22Rv1 (cell line): ENCODE data around the gene AHRR.

ENCODE experiments used
- H3K27ac ChIP-seq: fragments of 450-650 bp; 2 replicates; pipeline ENCODE4 v1.5.1; 2017
- ZFX ChIP-seq: fragments of 450-650 bp; IDR thresholded peaks from 2 replicates; pipeline ENCODE4 v1.6.1; 2017; ENCODE audit warnings: antibody characterized with exemption, borderline replicate concordance
- TF ChIP-seq, protein P1 (sequence below): fragments of 450-650 bp; IDR thresholded peaks from 2 replicates; pipeline ENCODE4 v1.5.1; 2017; ENCODE audit warnings: mild to moderate bottlenecking

Gene AHRR

DNA sequence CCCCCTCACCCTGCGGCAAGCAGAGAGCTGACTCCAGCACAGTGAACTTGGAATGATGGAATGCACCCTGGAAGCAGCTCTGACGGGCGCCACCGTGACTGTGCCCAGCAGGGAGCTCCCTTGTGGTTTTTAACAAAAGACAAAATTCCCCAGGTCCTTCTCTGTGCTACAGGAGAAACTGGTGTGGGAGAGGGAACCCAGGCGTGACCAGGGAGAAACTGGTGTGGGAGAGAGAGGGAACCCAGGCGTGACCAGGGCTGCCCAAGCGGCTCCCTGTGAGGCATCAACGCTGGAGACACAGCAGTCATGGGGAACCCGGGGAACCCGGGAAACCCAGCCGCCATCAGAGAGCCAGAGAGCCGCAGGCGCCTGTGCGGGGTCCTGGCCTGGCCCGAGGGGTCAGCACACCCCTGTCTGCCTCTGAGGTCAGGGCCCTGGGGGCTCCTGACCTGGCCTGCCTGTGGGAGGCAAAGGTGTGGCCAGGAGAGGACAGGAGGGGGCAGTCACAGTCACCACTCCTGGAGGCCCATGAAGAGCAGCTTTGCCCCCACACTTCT lies 3.1 kb upstream of the AHRR start:
- TF ChIP-seq, protein P1, sequence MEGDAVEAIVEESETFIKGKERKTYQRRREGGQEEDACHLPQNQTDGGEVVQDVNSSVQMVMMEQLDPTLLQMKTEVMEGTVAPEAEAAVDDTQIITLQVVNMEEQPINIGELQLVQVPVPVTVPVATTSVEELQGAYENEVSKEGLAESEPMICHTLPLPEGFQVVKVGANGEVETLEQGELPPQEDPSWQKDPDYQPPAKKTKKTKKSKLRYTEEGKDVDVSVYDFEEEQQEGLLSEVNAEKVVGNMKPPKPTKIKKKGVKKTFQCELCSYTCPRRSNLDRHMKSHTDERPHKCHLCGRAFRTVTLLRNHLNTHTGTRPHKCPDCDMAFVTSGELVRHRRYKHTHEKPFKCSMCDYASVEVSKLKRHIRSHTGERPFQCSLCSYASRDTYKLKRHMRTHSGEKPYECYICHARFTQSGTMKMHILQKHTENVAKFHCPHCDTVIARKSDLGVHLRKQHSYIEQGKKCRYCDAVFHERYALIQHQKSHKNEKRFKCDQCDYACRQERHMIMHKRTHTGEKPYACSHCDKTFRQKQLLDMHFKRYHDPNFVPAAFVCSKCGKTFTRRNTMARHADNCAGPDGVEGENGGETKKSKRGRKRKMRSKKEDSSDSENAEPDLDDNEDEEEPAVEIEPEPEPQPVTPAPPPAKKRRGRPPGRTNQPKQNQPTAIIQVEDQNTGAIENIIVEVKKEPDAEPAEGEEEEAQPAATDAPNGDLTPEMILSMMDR = peak; percentile 19; the same call in 1 of the 2 replicates
- no peak for TF ChIP-seq ZFX
- no peak overlapping the region for H3K27ac ChIP-seq

- TF ChIP-seq, protein P1 = 0 out of 2 replicates have a peak, but pooled peaks have one; percentile 5
- no peak for TF ChIP-seq ZFX
- H3K27ac ChIP-seq = no peak overlapping the region
Measured at GRCh38 chr5:318931-319601, 2.4 kb upstream of the AHRR start.

GRCh38 chr5:320524-321229 lies 837 bp upstream of the AHRR start:
- TF ChIP-seq ZFX = no peak
- TF ChIP-seq, protein P1 = no peak

GRCh38 chr5:321726-322251 lies 275 bp downstream of the AHRR start:
- no peak for TF ChIP-seq ZFX
- TF ChIP-seq, protein P1 = peak; percentile 46
- no peak overlapping the region for H3K27ac ChIP-seq

More at GRCh38 chr5:320524-321229, 837 bp upstream of the AHRR start:
- H3K27ac ChIP-seq = no peak overlapping the region

- no peak for TF ChIP-seq ZFX
- TF ChIP-seq, protein P1 = no peak
- no peak overlapping the region for H3K27ac ChIP-seq
Measured at GRCh38 chr5:322281-322941, 897 bp downstream of the AHRR start.

DNA sequence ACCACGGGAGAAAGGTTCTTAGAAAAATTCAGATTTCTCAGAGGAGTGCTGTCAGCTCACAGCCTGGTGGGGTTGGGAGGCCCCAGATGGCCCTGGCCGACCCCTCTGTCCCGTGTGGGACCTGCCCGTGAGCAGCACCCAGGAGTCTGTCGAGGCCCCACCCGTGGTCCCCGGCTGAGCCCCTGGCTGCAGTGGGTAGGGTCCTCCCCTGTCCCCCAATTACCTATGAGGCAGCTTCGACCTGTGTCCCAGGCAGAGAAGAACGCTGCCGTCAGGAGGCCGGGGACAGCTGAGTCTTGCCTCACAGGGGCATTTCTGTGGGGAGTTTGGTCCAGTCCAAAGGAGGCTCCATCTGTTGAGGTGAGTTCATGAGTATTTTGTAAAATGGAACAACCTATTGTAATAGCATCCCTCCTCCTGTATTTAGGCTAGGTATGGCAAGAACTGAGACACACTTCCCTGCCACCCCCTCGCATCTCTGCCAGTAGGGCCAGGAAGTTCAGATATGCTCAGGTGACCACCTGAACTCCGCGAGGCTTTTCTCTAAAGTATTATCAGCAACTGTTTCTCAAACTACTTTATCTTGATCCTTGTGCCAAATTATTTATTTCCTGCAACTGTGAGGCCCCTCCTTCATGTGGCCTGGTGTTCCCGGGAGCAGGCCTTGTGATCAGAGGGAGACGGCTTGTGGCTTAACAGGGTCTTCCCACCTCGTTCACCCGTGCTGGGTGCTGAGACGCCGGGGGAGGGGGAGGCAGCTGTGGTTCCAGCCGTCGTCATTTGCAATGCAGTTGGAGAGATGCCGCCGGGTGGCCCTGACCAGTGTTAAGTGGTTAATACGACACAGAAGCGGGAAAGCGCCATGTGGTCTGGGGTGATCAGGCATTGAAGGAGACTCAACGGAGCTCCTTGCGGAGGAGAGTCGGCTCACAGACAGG lies 1.7 kb downstream of the AHRR start:
- H3K27ac ChIP-seq = no peak overlapping the region
- TF ChIP-seq, protein P1 = no peak
- TF ChIP-seq ZFX = no peak
